Dedifferentiated amniotic fluid mesenchymal stem cell (primary cell): Measurements from ENCODE around the gene CLDN6.

Experiments
- DNase-seq: peaks from one replicate; pipeline ENCODE4 v3.0.0-alpha.2; 2016; ENCODE audit errors: extremely low spot score

The CLDN6 gene

GRCh38 chr16:3013998-3014690, 3.8 kb downstream of the CLDN6 start:
- DNase-seq: no peak

DNA sequence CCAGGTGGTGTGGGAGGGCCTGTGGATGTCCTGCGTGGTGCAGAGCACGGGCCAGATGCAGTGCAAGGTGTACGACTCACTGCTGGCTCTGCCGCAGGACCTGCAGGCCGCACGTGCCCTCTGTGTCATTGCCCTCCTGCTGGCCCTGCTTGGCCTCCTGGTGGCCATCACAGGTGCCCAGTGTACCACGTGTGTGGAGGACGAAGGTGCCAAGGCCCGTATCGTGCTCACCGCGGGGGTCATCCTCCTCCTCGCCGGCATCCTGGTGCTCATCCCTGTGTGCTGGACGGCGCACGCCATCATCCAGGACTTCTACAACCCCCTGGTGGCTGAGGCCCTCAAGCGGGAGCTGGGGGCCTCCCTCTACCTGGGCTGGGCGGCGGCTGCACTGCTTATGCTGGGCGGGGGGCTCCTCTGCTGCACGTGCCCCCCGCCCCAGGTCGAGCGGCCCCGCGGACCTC, 4.5 kb downstream of the CLDN6 start:
- DNase-seq: no peak

DNA sequence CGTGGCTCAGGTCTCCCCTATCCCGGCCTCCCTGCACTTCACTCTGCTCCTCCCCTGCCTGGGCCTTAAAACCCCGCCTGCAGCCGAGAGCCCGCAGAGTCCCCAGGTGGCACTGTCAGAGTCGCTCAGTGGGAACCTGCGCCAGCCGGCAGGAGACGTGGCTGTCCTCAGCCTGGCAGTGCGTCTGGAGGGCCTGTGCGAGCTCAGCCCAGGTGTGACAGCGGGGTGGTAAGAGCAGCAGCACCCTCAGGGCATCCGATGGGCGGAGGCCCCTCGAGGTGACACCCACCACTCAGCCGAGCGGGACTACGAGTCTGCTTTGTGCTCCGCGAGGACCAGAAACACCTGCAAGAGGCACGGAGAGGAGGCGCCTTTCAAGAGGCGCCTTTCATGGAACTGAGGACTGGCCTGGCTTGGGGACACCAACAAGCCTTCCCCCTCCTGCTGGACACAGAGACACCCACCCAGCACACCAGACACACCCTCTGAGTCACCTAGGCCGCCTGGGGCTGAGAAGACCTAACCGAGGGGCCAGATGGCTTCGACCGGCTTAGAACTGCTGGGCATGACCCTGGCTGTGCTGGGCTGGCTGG, 5.1 kb downstream of the CLDN6 start, which contains the start of gene CLDN9:
Gene CLDN9 (plus strand): TSS at position 96 of the 593 bp plus-strand sequence. CDS start 440 bp downstream, at position 536.
- DNase-seq: no peak

GRCh38 chr16:3012246-3012645, 5.7 kb downstream of the CLDN6 start:
- no peak for DNase-seq

GRCh38 chr16:3010510-3010909, 7.5 kb downstream of the CLDN6 start:
- DNase-seq: no peak

DNA sequence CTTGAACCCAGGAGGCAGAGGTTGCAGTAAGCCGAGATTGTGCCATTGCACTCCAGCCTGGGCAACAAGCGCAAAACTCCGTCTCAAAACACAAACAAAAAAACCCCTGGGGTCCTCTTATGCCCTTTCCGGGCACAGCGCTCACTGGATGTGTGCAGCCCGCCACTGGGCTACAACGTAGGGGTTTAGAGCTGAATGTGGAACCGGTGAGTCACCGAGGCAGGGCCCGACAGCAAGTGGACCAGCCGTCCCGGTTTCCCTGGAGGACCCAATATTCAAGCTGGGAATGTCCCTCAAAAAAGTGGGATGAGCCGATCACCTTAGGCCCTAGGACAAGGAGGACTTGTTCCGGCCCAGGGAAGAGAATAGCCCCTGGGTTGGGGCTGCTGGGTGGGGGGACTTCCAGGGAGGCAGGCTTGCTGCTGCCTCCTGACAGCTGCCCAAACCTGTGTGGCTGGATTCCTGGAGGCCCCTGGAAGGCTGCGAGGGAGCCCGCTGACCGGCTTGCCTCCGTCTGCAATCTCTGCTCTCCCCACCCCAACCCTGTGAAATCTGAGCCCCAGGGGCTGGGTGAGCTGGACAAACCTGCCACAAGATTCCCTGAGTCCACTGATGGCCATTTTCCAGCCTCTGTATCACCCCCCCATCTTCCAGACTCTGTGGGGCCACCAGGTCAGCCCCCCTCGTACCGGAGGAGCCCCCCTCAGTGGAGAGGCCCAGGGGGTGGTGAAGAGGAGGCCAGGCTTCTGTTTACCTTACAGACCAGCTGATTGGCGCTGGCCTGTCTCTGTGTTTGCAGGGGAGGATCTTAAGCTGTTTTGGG, 8.2 kb downstream of the CLDN6 start:
- DNase-seq: no peak

DNA sequence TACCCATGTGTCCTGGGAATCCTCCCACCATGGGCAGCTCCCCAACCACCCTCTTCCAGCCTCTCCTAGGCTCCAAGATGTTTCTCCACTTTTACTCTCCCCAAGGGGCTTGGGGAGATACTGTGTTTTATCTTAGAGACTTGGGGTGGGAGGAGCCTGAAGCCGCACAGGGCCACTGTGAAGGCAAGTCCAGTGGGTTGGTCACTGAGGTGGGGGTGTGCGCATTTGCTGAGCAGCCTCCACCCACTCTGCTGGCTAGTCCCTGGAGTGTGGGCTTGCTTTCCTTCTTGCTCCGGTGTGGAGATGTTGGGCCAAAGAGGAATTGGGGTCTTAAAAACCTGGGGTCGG, 9.3 kb downstream of the CLDN6 start:
- no peak for DNase-seq

DNA sequence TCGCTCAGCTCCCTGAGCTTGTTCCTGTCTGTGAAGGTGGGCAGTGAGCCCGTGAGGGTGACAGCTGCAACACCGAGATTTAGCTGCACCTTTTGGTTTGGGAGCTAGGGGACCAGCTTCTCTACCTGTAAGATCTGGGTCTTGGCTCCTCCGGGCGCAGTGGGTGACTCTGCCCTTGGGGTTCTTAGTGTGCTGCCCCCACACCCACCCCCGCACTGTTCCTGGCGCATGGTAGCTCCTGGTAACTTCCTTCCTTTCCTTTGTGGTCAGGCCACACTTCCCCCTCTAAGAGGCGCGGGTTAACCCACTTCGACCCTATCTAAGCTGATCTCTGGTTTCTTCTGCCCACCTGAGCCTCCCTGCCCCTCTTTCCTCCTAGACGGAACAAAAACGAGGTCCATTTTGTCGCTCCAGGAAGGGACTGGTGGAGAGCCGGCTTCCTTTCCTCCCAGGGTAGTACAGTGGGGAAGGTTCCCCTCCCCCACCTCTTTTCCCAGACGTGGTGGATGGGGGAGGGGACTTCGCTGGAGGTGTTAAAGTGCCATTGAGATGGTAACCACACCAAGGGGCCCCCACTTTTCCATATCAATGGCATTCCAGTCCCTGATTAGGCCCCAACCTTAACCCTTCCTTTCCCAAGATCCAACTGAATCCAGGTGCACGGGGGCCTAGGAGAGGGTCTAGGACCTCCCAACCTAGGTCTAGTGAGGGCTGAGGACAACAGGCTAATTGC, 9.9 kb downstream of the CLDN6 start:
- DNase-seq: no peak

DNA sequence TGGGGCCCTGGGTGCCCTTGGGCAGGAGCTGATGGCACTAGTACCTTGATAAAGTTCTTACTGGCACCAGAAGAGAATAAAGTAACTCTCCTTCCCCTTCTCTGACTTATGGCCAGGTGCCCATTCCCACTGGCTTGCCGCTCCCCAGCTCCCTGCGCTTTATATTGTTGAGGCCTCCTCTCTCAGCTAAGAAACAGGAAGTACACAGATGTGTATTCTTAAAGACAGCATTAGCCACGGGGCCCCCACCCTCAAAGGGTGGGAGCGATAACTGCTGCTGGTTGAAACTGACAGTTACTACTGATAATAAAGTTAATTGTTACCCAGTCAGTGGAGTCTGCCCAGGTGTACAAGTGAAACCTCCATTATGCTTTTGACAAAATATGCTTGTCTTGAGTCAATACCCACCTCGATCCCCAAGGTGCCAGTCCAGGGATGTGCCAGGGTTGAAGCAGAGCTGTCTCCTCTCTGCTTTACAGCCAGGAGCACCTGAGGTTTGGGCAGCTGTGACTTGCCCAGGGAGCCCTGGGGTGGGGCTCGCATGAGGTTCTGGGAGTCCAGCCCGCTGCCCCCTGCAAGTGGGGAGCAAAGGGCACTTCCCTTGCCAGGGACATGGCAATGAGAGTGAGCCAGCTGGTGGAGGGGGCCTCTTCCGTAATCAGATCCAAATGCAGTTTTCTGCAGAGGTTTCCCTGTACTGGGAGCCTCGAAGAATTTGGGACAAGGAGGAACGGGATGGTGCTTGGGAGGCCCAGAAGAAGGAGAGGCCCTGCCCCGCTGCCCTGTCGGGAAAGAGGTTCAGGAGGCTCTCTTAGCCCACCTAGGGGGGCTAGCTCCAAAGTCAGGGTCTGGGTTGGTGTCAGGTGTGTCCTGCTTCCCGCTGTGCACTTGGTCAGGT, 10.7 kb downstream of the CLDN6 start:
- no peak for DNase-seq

DNA sequence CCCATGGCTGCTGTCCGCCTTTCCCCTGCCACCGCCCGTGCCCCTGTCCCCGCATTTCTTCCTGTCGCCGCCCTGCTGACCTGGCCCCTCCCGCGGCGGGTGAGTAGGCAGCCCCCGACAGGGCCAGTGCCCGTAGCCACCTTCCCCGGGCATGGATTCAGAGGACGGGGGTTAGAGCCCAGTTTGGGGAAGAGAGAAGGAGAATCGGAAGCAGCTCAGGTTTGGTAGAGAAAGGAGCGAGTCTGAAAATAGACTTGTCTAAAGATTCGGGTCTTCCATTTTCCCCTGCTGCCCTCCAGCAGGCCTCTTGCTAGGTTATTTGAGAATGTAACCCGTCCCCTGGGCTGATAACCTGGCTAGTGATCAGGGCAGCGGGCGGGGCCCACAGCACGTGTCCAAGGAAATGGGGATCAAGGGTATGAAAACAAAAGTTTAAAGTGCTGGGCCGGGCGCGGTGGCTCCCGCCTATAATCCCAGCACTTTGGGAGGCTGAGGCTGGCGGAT, 13.2 kb downstream of the CLDN6 start:
- DNase-seq: no peak

DNA sequence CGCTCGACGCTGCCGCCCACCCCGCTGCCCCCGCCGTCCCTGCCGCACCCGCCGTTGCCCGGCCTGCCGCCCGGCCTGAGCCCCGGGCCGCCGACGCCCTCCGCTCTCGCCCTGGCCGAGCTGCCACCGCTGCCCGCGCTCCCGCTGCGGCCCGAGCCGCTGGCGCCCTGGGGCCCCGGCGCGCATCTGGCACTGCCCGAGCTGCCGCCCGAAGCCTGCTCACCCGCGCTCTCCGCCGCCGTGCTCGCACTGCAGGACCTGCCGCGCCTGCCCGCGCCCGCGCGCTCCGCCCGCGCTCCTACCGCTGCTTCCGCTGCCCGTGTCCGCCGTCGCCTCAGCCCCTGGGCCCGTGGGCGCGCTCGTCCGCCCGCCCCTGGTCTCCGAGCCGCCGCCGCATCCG, 13.7 kb downstream of the CLDN6 start:
- no peak for DNase-seq

GRCh38 chr16:3003582-3004270, 14.3 kb downstream of the CLDN6 start:
- peak; percentile 89 for DNase-seq

GRCh38 chr16:3001316-3001715, 16.7 kb downstream of the CLDN6 start:
- DNase-seq: no peak

DNA sequence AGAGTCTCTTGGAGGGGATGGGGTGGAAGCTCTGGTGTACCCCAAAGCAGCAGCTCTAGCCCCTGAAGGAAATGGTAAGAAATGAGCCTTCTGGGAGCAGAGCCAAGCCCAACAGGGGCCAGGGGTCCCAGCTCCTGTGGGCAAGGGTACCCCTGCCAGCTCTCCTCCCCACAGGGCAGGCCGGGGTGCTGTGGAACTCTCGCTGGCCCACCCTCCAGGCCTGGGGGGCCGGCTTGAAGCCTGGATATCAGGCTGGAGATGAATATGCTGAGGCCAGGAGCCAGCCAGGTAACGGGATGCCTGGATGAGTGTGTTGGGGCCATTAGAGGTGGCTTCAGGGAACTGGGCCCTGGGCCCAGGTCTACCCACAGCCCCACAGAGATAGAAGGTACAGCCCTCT, 17.4 kb downstream of the CLDN6 start:
- no peak for DNase-seq

- DNase-seq: no peak
Measured at GRCh38 chr16:2999929-3000328, 18.1 kb downstream of the CLDN6 start.

- no peak for DNase-seq
Measured at GRCh38 chr16:2996298-2996697, 21.7 kb downstream of the CLDN6 start.

DNA sequence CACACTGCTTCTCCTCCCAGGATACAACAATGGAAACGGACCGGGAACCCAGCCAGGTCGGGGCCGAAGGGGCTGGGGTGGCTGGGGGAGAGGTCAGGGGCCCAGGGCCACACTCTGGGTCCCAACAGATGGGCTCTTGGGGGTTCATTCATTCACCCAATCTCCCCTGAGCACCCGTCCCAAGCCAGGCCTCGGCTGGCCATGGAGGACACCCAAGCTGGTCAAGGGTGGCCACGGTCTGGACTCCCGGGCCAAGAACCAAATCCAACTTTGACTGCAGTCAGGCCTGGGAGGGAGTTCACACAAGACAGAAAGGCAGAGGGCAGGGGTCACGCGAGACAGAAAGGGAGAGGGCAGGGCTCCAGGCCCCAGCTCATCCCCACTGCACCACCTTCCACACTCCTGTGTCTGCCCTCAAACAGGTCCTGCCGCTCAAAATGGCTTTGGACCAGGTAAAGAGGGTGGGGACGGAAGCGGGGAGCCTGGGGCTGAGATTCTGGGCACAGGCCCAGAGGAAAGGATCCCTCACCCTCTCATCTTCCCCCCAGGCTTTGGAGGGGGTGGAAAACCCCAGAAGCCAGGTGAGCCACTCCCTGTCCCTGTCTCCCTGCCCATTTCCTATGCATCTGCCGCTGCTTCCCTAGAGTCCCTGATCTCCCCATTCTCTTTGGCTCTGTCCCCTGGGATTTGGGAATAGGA, 25.5 kb downstream of the CLDN6 start:
- DNase-seq: no peak

- DNase-seq: no peak
Measured at GRCh38 chr16:2991566-2992261, 26.3 kb downstream of the CLDN6 start.

DNA sequence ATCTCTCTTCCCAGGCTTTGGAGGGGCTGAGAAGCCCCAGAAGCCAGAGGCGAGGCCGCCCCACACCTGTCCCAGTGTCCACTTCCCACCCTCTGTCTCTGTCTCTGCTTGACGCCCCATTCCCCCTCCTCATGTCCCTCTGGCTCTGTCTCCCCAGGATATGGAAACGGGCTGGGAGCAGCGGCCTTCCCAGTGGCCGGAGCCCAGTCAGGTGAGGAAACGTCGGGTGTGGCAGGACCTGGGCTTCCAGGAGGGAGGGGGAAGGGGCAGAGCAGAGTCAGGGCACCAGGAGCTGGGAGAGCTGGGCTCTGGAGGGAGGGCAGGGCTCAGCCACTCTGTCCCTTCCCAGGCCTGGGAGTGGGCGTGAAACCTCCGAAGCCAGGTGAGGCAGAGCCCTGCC, 27.1 kb downstream of the CLDN6 start:
- no peak for DNase-seq
